ENCODE results near the gene ARHGDIG.

ARHGDIG gene

GRCh38 chr16:281660-282255, 1.4 kb downstream of the ARHGDIG start:
- no peak for DNase-seq

- DNase-seq = no peak
These were observed 2.1 kb downstream of the ARHGDIG start for GRCh38 chr16:282491-282890.

GRCh38 chr16:283033-283805, 2.8 kb downstream of the ARHGDIG start, which contains the start of gene PDIA2:
PDIA2 (plus strand) TSS chr16:283164; CDS start chr16:283170, 6 bp downstream.
- DNase-seq = no peak

GRCh38 chr16:284204-285120, 4.1 kb downstream of the ARHGDIG start:
- DNase-seq = no peak

- DNase-seq = no peak
These were observed 5.0 kb downstream of the ARHGDIG start for GRCh38 chr16:285146-286055.

- DNase-seq = no peak
These were observed 6.3 kb downstream of the ARHGDIG start for GRCh38 chr16:286491-287297.

- no peak for DNase-seq
These were observed 7.0 kb downstream of the ARHGDIG start for GRCh38 chr16:287298-287811.

GRCh38 chr16:287981-288920, 7.9 kb downstream of the ARHGDIG start:
- DNase-seq = no peak

- no peak for DNase-seq
These were observed 9.1 kb downstream of the ARHGDIG start for GRCh38 chr16:289395-289997.

GRCh38 chr16:290015-290680, 9.8 kb downstream of the ARHGDIG start:
- DNase-seq = no peak

- no peak for DNase-seq
These were observed 10.5 kb downstream of the ARHGDIG start for GRCh38 chr16:290681-291405.

- DNase-seq = no peak
These were observed 11.1 kb downstream of the ARHGDIG start for GRCh38 chr16:291539-291938.

- DNase-seq = no peak
These were observed 12.8 kb downstream of the ARHGDIG start for GRCh38 chr16:293043-293775.

GRCh38 chr16:296276-296675, 15.9 kb downstream of the ARHGDIG start:
- DNase-seq = no peak

GRCh38 chr16:296806-297510, 16.6 kb downstream of the ARHGDIG start:
- DNase-seq = no peak

- DNase-seq = no peak
These were observed 17.4 kb downstream of the ARHGDIG start for GRCh38 chr16:297832-298231.

GRCh38 chr16:301235-301634, 20.8 kb downstream of the ARHGDIG start:
- DNase-seq = no peak
